IMR-90 (cell line): ENCODE measurements around the gene SLC4A3. TPM values are rescaled to one million over a fixed set of nuclear protein-coding genes. Genes with fewer than 3 reads are reported as not detected.

Experiments
- ATAC-seq: fragments of 200-7000 bp; cut with Tn5 transposase; 2 replicates; pipeline ENCODE4 v1.9.1; 2020; ENCODE audit warnings: low read depth, mild to moderate bottlenecking, moderate library complexity
- BruUV-seq: library from RNA; stranded (reverse); fragments of 400-500 nt; replicated peaks from 2 replicates; lab custom pipeline; 2021; lab: Mats Ljungman, UMichigan
- CTCF ChIA-PET: fragments of 300-600 bp; formaldehyde crosslinking; extraction: SDS; loops from one replicate; lab custom pipeline; 2021; ENCODE audit warnings: antibody characterized with exemption; lab: Yijun Ruan, JAX
- POLR2A ChIA-PET: fragments of 300-600 bp; sonication (Branson Sonifier 250); formaldehyde crosslinking; loops from one replicate; lab custom pipeline; 2022; ENCODE audit warnings: antibody characterized with exemption; ENCODE audit not compliant: unreplicated experiment; lab: Charles Lee
- DNase-seq: peaks from one replicate; pipeline ENCODE4 v3.0.0; 2013
- H2AFZ ChIP-seq: replicated peaks from 2 replicates; pipeline ENCODE3; 2013; ENCODE audit warnings: low read length, mild to moderate bottlenecking; ENCODE audit not compliant: poor library complexity
- H2AK5ac ChIP-seq: 2 replicates; pipeline ENCODE4 v1.6.1; 2013; ENCODE audit warnings: low read depth, low read length, inconsistent platforms
- H2AK9ac ChIP-seq: replicated peaks from 2 replicates; pipeline ENCODE3; 2013; ENCODE audit warnings: mild to moderate bottlenecking, low read depth, low read length, moderate library complexity; ENCODE audit not compliant: poor library complexity
- H2BK120ac ChIP-seq: 2 replicates; pipeline ENCODE4 v1.6.1; 2013; ENCODE audit warnings: low read depth, low read length, inconsistent platforms
- H2BK15ac ChIP-seq: 3 replicates; pipeline ENCODE4 v1.6.1; 2013; ENCODE audit warnings: low read depth, low read length, inconsistent platforms
- H2BK20ac ChIP-seq: 2 replicates; pipeline ENCODE4 v1.6.1; 2013; ENCODE audit warnings: low read depth, mild to moderate bottlenecking, inconsistent platforms, low read length, moderate library complexity
- H2BK5ac ChIP-seq: 2 replicates; pipeline ENCODE4 v1.6.1; 2013; ENCODE audit warnings: mild to moderate bottlenecking, low read depth, low read length, inconsistent platforms; ENCODE audit not compliant: poor library complexity, severe bottlenecking
- H3K14ac ChIP-seq: replicated peaks from 2 replicates; pipeline ENCODE4 v1.6.1; 2013; ENCODE audit warnings: low read depth, low read length, inconsistent platforms
- H3K18ac ChIP-seq: 2 replicates; pipeline ENCODE4 v1.6.1; 2013; ENCODE audit warnings: low read depth, low read length, control low read depth
- H3K23ac ChIP-seq: 2 replicates; pipeline ENCODE4 v1.6.1; 2013; ENCODE audit warnings: low read depth, low read length, inconsistent platforms
- H3K27ac ChIP-seq: 2 replicates; pipeline ENCODE4 v1.5.1; 2013; ENCODE audit warnings: mild to moderate bottlenecking, control low read depth, low read length; ENCODE audit not compliant: insufficient read depth
- H3K27me3 ChIP-seq: 2 replicates; pipeline ENCODE4 v1.6.1; 2013; ENCODE audit warnings: low read length; ENCODE audit not compliant: control insufficient read depth, insufficient read depth
- H3K36me3 ChIP-seq: 2 replicates; pipeline ENCODE4 v1.6.1; 2013; ENCODE audit warnings: low read length, mixed read lengths; ENCODE audit not compliant: control insufficient read depth, insufficient read depth
- H3K4ac ChIP-seq: 2 replicates; pipeline ENCODE4 v1.6.1; 2013; ENCODE audit warnings: low read depth, low read length, inconsistent platforms
- H3K4me1 ChIP-seq: 2 replicates; pipeline ENCODE4 v1.6.1; 2013; ENCODE audit warnings: low read length, mixed read lengths; ENCODE audit not compliant: control insufficient read depth, insufficient read depth
- H3K4me2 ChIP-seq: 2 replicates; pipeline ENCODE4 v1.6.1; 2013; ENCODE audit warnings: low read depth, mild to moderate bottlenecking, control low read depth, low read length, moderate library complexity
- H3K4me3 ChIP-seq: 2 replicates; pipeline ENCODE4 v1.5.1; 2013; ENCODE audit warnings: low read depth, mild to moderate bottlenecking, control low read depth, low read length, moderate library complexity; ENCODE audit not compliant: insufficient read depth
- H3K56ac ChIP-seq: 2 replicates; pipeline ENCODE4 v1.6.1; 2013; ENCODE audit warnings: low read length, inconsistent platforms; ENCODE audit not compliant: insufficient read depth; ENCODE audit errors: extremely low read depth
- H3K79me1 ChIP-seq, 2 experiments: 2 replicates each; pipeline ENCODE4 v1.6.1; 2013; ENCODE audit warnings: low read length in 2 of 2, inconsistent platforms in 1 of 2, low read depth in 1 of 2
- H3K9ac ChIP-seq: 2 replicates; pipeline ENCODE4 v1.6.1; 2013; ENCODE audit warnings: low read depth, low read length, control low read depth
- H3K9me1 ChIP-seq: 2 replicates; pipeline ENCODE4 v1.6.1; 2013; ENCODE audit warnings: low read length, inconsistent platforms; ENCODE audit not compliant: insufficient read depth
- H3K9me3 ChIP-seq: 2 replicates; pipeline ENCODE4 v1.6.1; 2013; ENCODE audit warnings: low read length; ENCODE audit not compliant: control insufficient read depth, insufficient read depth
- H4K20me1 ChIP-seq: 2 replicates; pipeline ENCODE4 v1.6.1; 2013; ENCODE audit warnings: low read length, inconsistent platforms; ENCODE audit not compliant: insufficient read depth
- H4K5ac ChIP-seq: 2 replicates; pipeline ENCODE4 v1.6.1; 2013; ENCODE audit warnings: mild to moderate bottlenecking, low read depth, low read length, control low read depth
- H4K8ac ChIP-seq, 2 experiments: 2 replicates each; pipeline ENCODE4 v1.6.1; 2013; ENCODE audit warnings: low read depth in 2 of 2, low read length in 2 of 2, control low read depth in 1 of 2, inconsistent platforms in 1 of 2
- H4K91ac ChIP-seq: 2 replicates; pipeline ENCODE4 v1.6.1; 2013; ENCODE audit warnings: low read depth, low read length, inconsistent platforms; ENCODE audit not compliant: insufficient read depth
- BHLHE40 ChIP-seq: fragments of 150-350 bp; IDR thresholded peaks from 2 replicates; pipeline ENCODE4 v1.6.1; 2016; ENCODE audit warnings: mild to moderate bottlenecking, low read depth, low read length
- CEBPB ChIP-seq: IDR thresholded peaks from 2 replicates; pipeline ENCODE4 v1.6.1; 2012; ENCODE audit warnings: low read depth, low read length, improper control_type of control experiment
- CHD1 ChIP-seq: IDR thresholded peaks from 2 replicates; pipeline ENCODE4 v1.6.1; 2012; ENCODE audit warnings: low read depth, low read length, improper control_type of control experiment
- CTCF ChIP-seq: conservative IDR thresholded peaks from 2 replicates; pipeline ENCODE4 v1.5.1; 2012; ENCODE audit warnings: mild to moderate bottlenecking, low read depth, low read length, improper control_type of control experiment
- ELK1 ChIP-seq: fragments of 150-350 bp; IDR thresholded peaks from 2 replicates; pipeline ENCODE4 v1.6.1; 2016; ENCODE audit warnings: low read depth, mild to moderate bottlenecking, low read length, moderate library complexity, borderline replicate concordance
- FOS ChIP-seq: fragments of 150-350 bp; IDR thresholded peaks from 2 replicates; pipeline ENCODE4 v1.6.1; 2016; ENCODE audit warnings: low read depth, low read length
- MAFK ChIP-seq: IDR thresholded peaks from 2 replicates; pipeline ENCODE4 v1.6.1; 2012; ENCODE audit warnings: low read depth, low read length, improper control_type of control experiment
- MAZ ChIP-seq: IDR thresholded peaks from 2 replicates; pipeline ENCODE4 v1.6.1; 2012; ENCODE audit warnings: low read depth, mild to moderate bottlenecking, low read length, improper control_type of control experiment, moderate library complexity, borderline replicate concordance
- MXI1 ChIP-seq: IDR thresholded peaks from 2 replicates; pipeline ENCODE4 v1.6.1; 2012; ENCODE audit warnings: low read depth, mild to moderate bottlenecking, low read length, moderate library complexity, borderline replicate concordance
- NFE2L2 ChIP-seq: fragments of 150-350 bp; IDR thresholded peaks from 2 replicates; pipeline ENCODE4 v1.6.1; 2016; ENCODE audit warnings: low read depth, mild to moderate bottlenecking, low read length
- POLR2A ChIP-seq: IDR thresholded peaks from 2 replicates; pipeline ENCODE4 v1.6.1; 2012; ENCODE audit warnings: mild to moderate bottlenecking, low read depth, low read length
- RAD21 ChIP-seq: IDR thresholded peaks from 2 replicates; pipeline ENCODE4 v1.6.1; 2012; ENCODE audit warnings: low read length, improper control_type of control experiment
- RCOR1 ChIP-seq: IDR thresholded peaks from 2 replicates; pipeline ENCODE4 v1.6.1; 2012; ENCODE audit warnings: mild to moderate bottlenecking, low read length, improper control_type of control experiment; ENCODE audit not compliant: insufficient replicate concordance
- RFX5 ChIP-seq: IDR thresholded peaks from 2 replicates; pipeline ENCODE4 v1.8.0; 2012; ENCODE audit warnings: low read depth, mild to moderate bottlenecking, low read length, moderate library complexity
- SMC3 ChIP-seq: fragments of 150-350 bp; IDR thresholded peaks from 2 replicates; pipeline ENCODE4 v1.6.1; 2016; ENCODE audit warnings: low read depth, mild to moderate bottlenecking, antibody characterized with exemption, low read length, moderate library complexity
- USF2 ChIP-seq: fragments of 150-350 bp; IDR thresholded peaks from 2 replicates; pipeline ENCODE4 v1.6.1; 2017; ENCODE audit warnings: mild to moderate bottlenecking, antibody characterized with exemption, low read length, low read depth
- WGBS, 2 experiments: methylation state at CpG; one replicate each; pipeline versions ENCODE4 v1.1.5 to v1.1.7; 2013; ENCODE audit warnings: missing lambda C conversion rate in 2 of 2; ENCODE audit not compliant: insufficient read length in 1 of 2; ENCODE audit errors: extremely low coverage in 2 of 2; 5-methylcytosine and 5-hydroxymethylcytosine counted together
- dilution Hi-C: fragments of 300-500 bp; cut with HindIII; formaldehyde crosslinking; loops from one replicate; pipeline ENCODE4 v1.14.3; 2018; ENCODE audit warnings: low sequenced_read_pairs; ENCODE audit not compliant: unreplicated experiment
- in situ Hi-C: fragments of 300-500 bp; cut with MboI; formaldehyde crosslinking; loops from 3 replicates; pipeline ENCODE4 v1.14.3; 2019; ENCODE audit warnings: low sequenced_read_pairs, inconsistent platforms, mixed read lengths
- intact Hi-C: fragments of 100-400 bp; cut with micrococcal nuclease; formaldehyde crosslinking; loops from 2 replicates; pipeline ENCODE4 v1.10.0; 2022
- polyA plus RNA-seq, 3 experiments: library from polyadenylated mRNA; depleted of rRNA; stranded (reverse); fragments of >200 nt; gene quantifications; 2 replicates each; pipeline ENCODE4 v1.2.3, GENCODE V29; 2012; ENCODE audit warnings: low replicate concordance in 1 of 3
- total RNA-seq: library from RNA; depleted of rRNA; stranded (reverse); fragments of >200 nt; gene quantifications from 2 replicates; pipeline ENCODE4 v1.2.3, GENCODE V29; 2012

SLC4A3 gene
- total and polyA plus RNA-seq, 2 of the 4 experiments (the other 2 are of a cell fraction): 0.90 to 6.1 TPM

- Histone ChIP-seq H3K4me2 (no peak overlapping the region), H2BK120ac (no peak overlapping the region), H3K27me3 (no peaks in the 10 kb centered on the region), H4K8ac (no peak overlapping the region), H3K79me1 (no peaks in the 10 kb centered on the region), H3K4ac (no peak overlapping the region), H3K18ac (no peak overlapping the region), H2AFZ (no peak overlapping the region), H3K27ac (no peak overlapping the region), H2AK9ac (no peak overlapping the region), H3K4me3 (no peak overlapping the region), H2AK5ac (no peak overlapping the region), H3K56ac (no peak overlapping the region), H3K14ac (no peak overlapping the region), H3K23ac (no peak overlapping the region), H4K5ac (no peak overlapping the region), H3K9me3 (no peaks in the 10 kb centered on the region), H4K91ac (no peak overlapping the region), H4K20me1 (no peaks in the 10 kb centered on the region), H2BK5ac (no peak overlapping the region), H2BK15ac (no peak overlapping the region), H3K9me1 (no peaks in the 10 kb centered on the region), H2BK20ac (no peak overlapping the region), H3K9ac (no peak overlapping the region), H3K36me3 (peaks cover 43% of the 10 kb centered on the region), H3K4me1 (no peaks in the 10 kb centered on the region)
- no TSS peak for BruUV-seq
- 94% methylated on average over 3 of the region's 11 CpGs; no CpG with 5 or more reads in 1 of the 2 experiments for WGBS, 2 experiments
- intact Hi-C loops: no loop called here
- POLR2A ChIA-PET: no interaction called here
- dilution Hi-C loops: no loop called here
- no peak for DNase-seq
- in situ Hi-C loops: no loop called here
- CTCF ChIA-PET: no interaction called here
- TF ChIP-seq CTCF (no peak), RCOR1 (no peak), NFE2L2 (no peak), MAZ (no peak), MXI1 (no peak), USF2 (no peak), BHLHE40 (no peak), MAFK (no peak), SMC3 (no peak), FOS (no peak), CEBPB (no peak), CHD1 (no peak), ELK1 (no peak), POLR2A (no peak), RAD21 (no peak), RFX5 (no peak)
- ATAC-seq: no peak
These were observed 13.9 kb upstream of the SLC4A3 start for GRCh38 chr2:219613461-219614070.
